Measurements from ENCODE around the gene LRRC49.
"Not testable (repeated sequence)": the region's sequence is repeated elsewhere in the genome, so short reads cannot be mapped to it uniquely, and the experiment has no call there.

The LRRC49 gene

GRCh38 chr15:70931821-70932220 is 39.2 kb downstream of the LRRC49 start:
- DNase-seq: no peak

DNA sequence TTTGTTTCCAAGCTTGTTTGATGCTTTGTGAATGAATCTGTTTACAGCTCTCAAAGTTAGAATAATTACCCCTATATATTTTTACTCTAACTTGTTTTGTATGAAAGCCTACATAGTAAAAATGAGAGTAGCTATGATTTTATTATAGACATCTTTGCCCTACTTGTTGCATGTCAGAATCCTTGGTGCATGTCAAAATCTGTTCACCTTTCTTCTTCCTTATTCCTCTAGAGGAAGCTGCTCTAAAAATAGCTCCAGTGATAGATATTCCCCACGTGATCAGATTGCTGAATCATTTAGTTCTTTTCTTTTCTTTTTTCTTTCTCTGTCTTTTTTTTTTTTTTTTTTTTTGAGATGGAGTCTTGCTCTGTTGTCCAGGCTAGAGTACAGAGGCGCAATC is 39.8 kb downstream of the LRRC49 start:
- DNase-seq: no peak

GRCh38 chr15:70933411-70933810 is 40.8 kb downstream of the LRRC49 start:
- no peak for DNase-seq

GRCh38 chr15:70935631-70936030 is 43.0 kb downstream of the LRRC49 start:
- no peak for DNase-seq

DNA sequence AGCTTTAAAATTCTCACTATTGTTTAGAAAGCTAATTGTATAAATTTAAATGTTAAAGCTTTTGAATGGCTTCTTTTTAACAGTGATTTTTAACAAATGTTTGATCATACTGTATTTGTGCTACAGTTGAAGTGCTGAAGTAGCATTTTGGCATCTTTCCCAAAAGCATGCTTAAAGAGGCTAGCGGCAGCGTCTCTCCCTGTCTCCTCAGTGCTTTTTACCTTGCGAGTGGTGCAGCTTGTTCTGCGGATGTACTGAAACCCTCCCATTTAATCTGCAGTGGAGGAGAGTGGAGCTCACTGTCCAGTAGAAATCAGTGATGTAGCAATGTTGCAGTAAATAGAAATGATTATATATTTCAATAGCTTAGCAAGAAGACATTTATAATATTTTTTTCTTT is 43.7 kb downstream of the LRRC49 start:
- no peak for DNase-seq

- DNase-seq: not testable (repeated sequence)
Measured at GRCh38 chr15:70943285-70943684, 50.7 kb downstream of the LRRC49 start.

DNA sequence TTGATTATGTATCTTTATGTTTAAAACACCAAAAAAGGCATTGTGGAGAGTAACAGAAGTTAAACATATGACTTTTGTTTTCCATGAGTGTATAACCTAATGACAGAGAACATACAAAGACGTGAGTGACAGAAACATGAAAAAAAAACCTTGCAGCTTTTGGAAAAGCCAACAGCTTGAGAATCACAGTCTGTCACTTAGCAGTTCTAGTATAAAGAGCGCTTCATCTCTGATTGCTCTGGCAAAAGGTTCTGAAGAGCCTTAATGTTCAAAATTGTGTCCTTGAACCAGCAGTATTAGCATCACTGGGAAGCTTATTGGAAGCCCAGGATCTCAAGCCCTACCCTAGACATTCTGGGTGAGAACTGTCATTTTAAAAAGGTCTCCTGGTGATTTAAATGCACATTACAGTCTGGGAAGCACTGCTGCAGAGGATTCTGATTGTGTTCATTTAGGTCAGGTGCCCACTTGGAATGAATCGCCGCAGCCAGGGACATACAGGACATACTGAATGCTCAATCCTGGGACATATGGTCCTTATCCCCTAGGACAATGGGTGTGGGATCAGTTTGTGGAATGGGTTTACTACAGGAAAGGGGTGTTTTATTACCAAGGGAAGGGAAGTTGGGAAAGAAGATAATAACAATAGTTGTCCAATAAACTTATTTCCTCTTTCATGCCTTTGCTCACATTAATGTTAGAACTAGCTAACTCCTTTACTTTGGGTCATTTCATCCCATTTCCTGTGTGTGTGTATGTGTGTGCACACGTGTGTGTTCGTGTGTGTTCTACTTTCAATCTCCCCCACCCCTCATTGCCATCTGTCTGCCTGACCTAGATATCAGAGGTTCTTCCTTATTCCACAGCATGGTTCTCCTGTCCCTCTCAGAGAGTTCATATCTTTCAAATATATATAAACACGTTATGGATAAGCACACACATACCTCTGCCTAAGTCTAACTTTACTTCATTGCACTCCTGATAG is 55.0 kb downstream of the LRRC49 start:
- no peak for DNase-seq

- no peak for DNase-seq
Measured at GRCh38 chr15:70950953-70951352, 58.3 kb downstream of the LRRC49 start.

- DNase-seq: no peak
Measured at GRCh38 chr15:70954171-70954570, 61.5 kb downstream of the LRRC49 start.

DNA sequence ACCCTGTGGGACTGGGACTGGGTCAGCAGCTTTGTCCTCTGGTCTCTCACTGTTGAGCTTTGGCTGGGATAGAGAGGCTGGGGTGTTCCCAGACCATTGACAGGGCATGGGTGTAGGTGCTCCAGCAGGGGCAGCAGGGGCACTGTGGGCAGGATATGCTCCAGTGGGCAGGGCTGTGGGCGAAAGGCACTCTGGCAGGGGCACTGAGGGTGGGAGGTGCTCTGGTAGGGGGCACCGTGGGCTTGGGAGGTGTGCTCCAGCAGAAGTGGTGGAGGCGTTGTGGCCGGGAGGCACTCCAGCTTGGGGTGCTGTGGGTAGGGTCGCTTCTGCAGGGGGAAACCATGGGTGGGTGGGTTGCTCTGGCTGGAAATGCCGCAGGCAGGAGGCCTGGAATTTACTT is 62.1 kb downstream of the LRRC49 start:
- no peak for DNase-seq

DNA sequence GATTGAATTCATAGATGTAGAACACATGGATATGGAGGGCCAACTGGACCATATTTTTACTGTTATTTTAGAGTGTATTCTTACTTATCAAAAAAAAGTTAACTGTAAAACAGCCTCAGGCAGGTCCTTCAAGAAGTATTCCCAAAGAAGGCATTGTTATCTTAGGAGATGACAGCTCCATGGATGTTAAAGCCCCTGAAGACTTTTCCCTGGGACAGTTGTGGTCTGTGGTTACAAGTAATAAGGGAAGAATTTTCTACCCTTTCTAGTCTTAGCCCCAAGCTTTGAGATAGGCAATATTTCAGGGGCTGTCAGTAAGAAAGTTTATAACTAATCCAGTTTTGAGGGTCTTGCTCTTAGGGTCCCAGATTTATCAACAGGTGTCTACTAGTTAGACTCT is 62.5 kb downstream of the LRRC49 start:
- DNase-seq: no peak

GRCh38 chr15:70956201-70956995 is 63.8 kb downstream of the LRRC49 start:
- no peak for DNase-seq

DNA sequence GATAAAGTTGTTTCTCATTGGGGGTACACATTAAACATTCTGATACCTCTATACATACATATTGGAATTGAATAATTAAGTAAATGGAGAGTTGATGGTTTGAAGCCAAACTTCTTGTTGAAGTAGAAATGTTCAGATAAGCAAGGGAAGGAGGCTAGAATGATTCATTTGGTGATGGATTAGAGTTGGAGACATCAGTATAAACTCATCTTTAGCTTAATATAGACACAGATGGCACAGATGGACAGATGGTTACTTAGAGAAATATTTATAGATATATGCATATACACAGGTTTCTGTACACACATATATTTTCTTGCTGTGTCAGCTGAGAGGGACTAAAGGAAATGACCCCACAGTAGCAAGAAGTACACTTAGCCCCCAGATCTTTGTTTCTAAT is 69.5 kb downstream of the LRRC49 start:
- DNase-seq: no peak

- DNase-seq: no peak
Measured at GRCh38 chr15:70963199-70963598, 70.6 kb downstream of the LRRC49 start.

GRCh38 chr15:70964058-70964457 is 71.4 kb downstream of the LRRC49 start:
- DNase-seq: no peak

DNA sequence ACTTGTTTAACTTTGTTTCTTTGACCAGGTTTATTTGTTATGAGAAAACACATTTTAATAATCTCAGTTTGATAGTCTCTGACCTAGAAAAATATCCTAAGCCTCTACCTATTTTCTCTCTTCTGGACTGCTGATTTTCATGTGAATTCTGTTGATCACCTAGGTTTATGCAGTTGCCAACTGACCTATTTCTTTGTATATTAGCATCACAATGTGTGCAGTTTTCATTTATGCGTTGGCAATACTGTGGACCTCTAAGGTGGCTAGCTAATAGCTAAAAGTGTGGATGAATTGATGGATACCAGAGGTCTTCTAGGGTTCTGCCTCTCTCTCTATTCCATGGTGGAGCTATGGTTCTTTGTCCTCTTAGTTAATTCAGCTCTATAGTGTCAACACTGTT is 72.1 kb downstream of the LRRC49 start:
- no peak for DNase-seq

DNA sequence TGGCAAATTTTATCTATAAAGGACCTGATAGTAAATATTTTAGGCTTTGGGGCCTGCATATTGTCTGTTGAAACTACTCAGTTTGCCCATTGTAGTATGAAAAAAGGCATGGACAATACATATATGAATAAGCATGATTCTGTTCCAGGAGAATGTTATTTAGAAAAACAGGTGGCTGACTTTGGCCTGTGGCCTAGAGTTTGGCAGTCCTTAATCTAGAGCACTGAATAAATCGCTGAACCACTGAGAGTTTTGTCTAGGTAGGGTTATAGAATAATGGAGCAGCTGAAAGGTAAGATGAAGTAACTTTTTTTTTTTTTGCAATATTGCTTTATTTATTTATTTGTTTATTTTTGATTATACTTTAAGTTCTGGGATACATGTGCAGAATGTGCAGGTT is 75.0 kb downstream of the LRRC49 start:
- DNase-seq: no peak

DNA sequence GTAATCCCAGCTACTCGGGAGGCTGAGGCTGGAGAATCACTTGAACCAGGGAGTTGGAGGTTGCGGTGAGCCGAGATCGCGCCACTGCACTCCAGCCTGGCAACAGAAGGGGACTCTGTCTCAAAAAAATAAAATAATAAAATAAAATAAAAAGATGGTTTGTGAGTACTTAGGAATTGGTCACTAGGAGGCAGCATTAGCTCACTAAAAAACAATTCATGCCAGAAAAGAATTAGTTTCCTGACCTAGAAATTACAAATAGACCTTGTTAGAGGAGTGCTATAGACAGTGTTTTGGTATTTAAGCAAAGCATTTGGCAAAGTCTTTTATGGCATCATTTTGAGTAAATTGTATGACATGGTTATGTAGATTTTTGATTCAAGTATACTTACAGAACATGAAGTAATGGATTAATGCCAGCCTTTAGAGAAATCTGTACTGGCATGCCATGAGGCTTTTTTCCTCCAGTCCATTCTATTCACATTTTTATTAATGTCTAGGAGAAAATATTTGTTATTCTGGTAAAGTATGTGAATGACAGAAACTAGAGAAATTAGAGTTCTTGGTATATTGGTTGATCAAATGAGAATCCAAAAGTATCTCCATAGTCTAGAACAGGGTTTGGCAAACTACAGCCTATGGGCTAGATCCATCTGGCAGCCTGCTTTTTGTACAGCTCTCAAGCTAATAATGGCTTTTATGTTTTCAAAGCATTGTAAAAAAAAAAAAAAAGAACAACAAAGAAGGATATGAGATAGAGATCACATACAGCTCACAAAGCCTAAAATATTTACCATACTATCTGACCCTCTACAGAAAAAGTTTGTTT is 81.6 kb downstream of the LRRC49 start:
- no peak for DNase-seq

- DNase-seq: no peak
Measured at GRCh38 chr15:70976851-70977250, 84.2 kb downstream of the LRRC49 start.

DNA sequence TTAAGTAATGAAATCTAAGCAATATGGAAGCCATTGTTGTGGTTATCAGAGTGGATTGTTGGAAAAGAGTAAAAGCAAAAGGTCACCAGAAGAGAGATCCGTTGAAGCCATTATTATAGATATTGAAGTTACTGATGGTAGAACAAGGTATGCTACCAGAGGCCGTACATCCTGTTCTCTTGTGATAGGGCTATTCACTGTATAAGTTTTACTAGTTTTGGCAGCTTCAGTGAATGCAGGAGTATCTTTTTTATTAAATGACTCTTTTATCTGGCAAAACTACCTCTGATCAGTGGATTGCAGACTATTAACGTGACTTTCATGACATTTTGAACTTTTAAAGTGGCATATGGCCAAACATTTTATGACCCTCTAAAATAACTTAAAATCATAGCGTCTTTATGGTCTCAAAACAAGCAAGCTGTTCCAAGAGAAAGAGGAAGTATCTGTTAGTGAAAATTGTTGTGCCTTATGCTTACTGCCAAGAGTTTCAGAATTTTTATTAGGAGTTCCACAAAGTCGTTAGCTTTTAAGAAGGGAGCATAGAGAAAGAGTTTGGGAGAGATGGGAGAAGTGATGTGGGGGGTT is 102.9 kb downstream of the LRRC49 start:
- DNase-seq: no peak

GRCh38 chr15:70998319-70998718 is 105.7 kb downstream of the LRRC49 start:
- DNase-seq: no peak

- no peak for DNase-seq
Measured at GRCh38 chr15:71002316-71002715, 109.7 kb downstream of the LRRC49 start.

- no peak for DNase-seq
Measured at GRCh38 chr15:71003319-71003718, 110.7 kb downstream of the LRRC49 start.

All from activated gamma-delta T cell treated with Interleukin-2 at 50 U/mL for 16 hours (primary cell).